ENCODE results near the gene NPS.

Gene NPS

DNA sequence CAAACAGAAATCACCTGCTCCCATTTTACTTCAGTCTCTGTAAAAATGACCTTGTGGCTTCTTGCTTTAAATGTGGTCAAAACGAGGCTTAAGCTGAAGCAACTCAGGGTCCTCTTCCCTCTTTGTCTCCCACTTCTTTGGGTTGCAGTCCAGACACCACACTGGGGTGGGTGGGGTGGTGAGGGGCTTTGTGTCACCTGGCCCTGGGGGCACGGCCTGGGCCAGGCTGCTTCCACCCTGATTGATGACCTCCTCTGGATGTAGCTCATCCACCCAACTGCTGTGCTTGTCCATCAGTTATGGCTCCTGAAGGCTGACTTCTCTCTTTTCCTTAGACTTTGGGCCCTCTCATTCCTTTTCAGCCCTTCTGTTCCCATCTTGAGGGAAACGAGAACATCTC, 26.8 kb upstream of the NPS start:
- Histone ChIP-seq H3K4me3 (ENCODE audit: low read depth, low read length) (no peak overlapping the region), H3K9me3 (ENCODE audit: control insufficient read depth, insufficient read depth, low read depth, low read length) (no peaks in the 10 kb centered on the region), H3K4me1 (ENCODE audit: control insufficient read depth, insufficient read depth, low read length) (no peaks in the 10 kb centered on the region), H3K27ac (ENCODE audit: extremely low read depth, low read depth, low read length) (no peak overlapping the region), H3K36me3 (ENCODE audit: control insufficient read depth in 2 of 2, insufficient read depth in 1 of 2, low read length in 2 of 2) (no peaks in the 10 kb centered on the region)
- ChIA-PET POLR2A (no interaction called here), CTCF (no interaction called here)
- TF ChIP-seq, protein P1, sequence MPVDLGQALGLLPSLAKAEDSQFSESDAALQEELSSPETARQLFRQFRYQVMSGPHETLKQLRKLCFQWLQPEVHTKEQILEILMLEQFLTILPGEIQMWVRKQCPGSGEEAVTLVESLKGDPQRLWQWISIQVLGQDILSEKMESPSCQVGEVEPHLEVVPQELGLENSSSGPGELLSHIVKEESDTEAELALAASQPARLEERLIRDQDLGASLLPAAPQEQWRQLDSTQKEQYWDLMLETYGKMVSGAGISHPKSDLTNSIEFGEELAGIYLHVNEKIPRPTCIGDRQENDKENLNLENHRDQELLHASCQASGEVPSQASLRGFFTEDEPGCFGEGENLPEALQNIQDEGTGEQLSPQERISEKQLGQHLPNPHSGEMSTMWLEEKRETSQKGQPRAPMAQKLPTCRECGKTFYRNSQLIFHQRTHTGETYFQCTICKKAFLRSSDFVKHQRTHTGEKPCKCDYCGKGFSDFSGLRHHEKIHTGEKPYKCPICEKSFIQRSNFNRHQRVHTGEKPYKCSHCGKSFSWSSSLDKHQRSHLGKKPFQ (tag by site-specific recombination; IDR thresholded peaks at IDR 0.05): no peak
- TF ChIP-seq ZNF544 (tag by site-specific recombination; IDR thresholded peaks at IDR 0.05) (no peak), ZNF184 (tag by site-specific recombination; IDR thresholded peaks at IDR 0.05) (no peak), ZXDB (tag by site-specific recombination; IDR thresholded peaks at IDR 0.05) (no peak), ZFP41 (tag by site-specific recombination; IDR thresholded peaks at IDR 0.05; ENCODE audit: borderline replicate concordance) (no peak), WT1 (tag by site-specific recombination; IDR thresholded peaks at IDR 0.05) (no peak), ZNF311 (tag by site-specific recombination; IDR thresholded peaks at IDR 0.05; ENCODE audit: borderline replicate concordance) (no peak), ZNF785 (tag by site-specific recombination; IDR thresholded peaks at IDR 0.05) (no peak), ZNF473 (tag by site-specific recombination; IDR thresholded peaks at IDR 0.05) (no peak), ZNF354C (tag by site-specific recombination; IDR thresholded peaks at IDR 0.05; ENCODE audit: borderline replicate concordance, low read depth) (no peak), ZNF302 (tag by site-specific recombination; IDR thresholded peaks at IDR 0.05; ENCODE audit: low read depth) (no peak), SETDB1 (IDR thresholded peaks at IDR 0.05; ENCODE audit: insufficient read length, low read length) (no peak), MZF1 (tag by site-specific recombination; IDR thresholded peaks at IDR 0.05; ENCODE audit: borderline replicate concordance) (no peak), ZNF777 (tag by site-specific recombination; IDR thresholded peaks at IDR 0.05; ENCODE audit: borderline replicate concordance) (no peak)
- TF ChIP-seq, protein P2, sequence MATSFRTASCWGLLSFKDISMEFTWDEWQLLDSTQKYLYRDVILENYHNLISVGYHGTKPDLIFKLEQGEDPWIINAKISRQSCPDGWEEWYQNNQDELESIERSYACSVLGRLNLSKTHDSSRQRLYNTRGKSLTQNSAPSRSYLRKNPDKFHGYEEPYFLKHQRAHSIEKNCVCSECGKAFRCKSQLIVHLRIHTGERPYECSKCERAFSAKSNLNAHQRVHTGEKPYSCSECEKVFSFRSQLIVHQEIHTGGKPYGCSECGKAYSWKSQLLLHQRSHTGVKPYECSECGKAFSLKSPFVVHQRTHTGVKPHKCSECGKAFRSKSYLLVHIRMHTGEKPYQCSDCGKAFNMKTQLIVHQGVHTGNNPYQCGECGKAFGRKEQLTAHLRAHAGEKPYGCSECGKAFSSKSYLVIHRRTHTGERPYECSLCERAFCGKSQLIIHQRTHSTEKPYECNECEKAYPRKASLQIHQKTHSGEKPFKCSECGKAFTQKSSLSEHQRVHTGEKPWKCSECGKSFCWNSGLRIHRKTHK (tag by site-specific recombination; IDR thresholded peaks at IDR 0.05): no peak

DNA sequence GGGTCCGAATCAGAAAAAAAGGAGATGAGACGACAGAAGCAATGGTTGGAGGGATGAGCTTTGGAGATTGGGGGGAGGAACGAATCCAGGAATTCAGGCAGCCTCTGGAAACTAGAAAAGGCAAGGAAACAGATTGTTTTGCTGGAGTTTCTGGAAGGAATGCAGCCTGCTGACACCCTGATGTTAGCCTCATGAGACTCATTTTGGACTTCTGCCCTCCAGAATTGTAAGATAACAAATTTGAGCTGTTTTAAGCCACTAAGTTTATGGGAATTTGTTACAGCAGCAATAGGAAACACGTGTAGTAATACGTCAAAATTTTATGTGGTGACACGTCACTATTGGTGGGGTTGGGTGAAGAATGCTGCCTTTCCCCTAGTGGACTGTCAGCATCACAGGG, 25.6 kb upstream of the NPS start:
- CTCF ChIA-PET: no interaction called here
- no peaks in the 10 kb centered on the region for H3K4me1 ChIP-seq (ENCODE audit: control insufficient read depth, insufficient read depth, low read length)
- TF ChIP-seq ZNF140 (tag by site-specific recombination; IDR thresholded peaks at IDR 0.05): no peak
- POLR2A ChIA-PET: no interaction called here
- no peaks in the 10 kb centered on the region for H3K9me3 ChIP-seq (ENCODE audit: control insufficient read depth, insufficient read depth, low read depth, low read length)
- H3K27ac ChIP-seq (ENCODE audit: extremely low read depth, low read depth, low read length): no peak overlapping the region
- no peak overlapping the region for H3K4me3 ChIP-seq (ENCODE audit: low read depth, low read length)
- no peaks in the 10 kb centered on the region for H3K36me3 ChIP-seq (ENCODE audit: control insufficient read depth in 2 of 2, insufficient read depth in 1 of 2, low read length in 2 of 2)

DNA sequence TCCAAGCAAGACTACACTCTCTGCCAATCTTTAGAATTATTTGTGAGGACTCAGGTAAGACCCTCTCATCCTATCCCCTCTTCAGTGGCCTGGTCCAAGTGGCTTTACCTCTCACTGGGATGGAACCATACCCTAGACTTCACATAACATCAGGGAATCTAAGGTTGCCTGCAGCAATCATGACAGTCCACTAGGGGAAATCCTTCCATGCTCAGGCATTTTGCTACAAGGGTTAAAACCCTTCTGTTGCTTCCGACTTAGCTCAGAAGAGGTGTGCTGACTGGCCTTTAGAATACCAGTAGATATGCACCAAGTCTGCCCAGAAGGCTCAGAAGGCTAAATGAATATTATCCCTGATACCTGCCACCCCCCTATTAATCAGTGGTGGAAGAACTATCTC, 24.9 kb upstream of the NPS start:
- no peak overlapping the region for H3K27ac ChIP-seq (ENCODE audit: extremely low read depth, low read depth, low read length)
- CTCF ChIA-PET: interaction anchor here (0.6 kb wide), 1 partner anchor 54 kb away, joined by 3 read pairs; no protein-coding TSS in a partner anchor
- POLR2A ChIA-PET: no interaction called here
- TF ChIP-seq ZNF701 (tag by site-specific recombination; IDR thresholded peaks at IDR 0.05): no peak
- TF ChIP-seq, protein P3, sequence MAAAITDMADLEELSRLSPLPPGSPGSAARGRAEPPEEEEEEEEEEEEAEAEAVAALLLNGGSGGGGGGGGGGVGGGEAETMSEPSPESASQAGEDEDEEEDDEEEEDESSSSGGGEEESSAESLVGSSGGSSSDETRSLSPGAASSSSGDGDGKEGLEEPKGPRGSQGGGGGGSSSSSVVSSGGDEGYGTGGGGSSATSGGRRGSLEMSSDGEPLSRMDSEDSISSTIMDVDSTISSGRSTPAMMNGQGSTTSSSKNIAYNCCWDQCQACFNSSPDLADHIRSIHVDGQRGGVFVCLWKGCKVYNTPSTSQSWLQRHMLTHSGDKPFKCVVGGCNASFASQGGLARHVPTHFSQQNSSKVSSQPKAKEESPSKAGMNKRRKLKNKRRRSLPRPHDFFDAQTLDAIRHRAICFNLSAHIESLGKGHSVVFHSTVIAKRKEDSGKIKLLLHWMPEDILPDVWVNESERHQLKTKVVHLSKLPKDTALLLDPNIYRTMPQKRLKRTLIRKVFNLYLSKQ (tag by site-specific recombination; IDR thresholded peaks at IDR 0.05; ENCODE audit: borderline replicate concordance): no peak
- no peak for TF ChIP-seq HOXC10 (CRISPR knock-in tag; IDR thresholded peaks at IDR 0.05)
- no peak for TF ChIP-seq MZF1 (tag by site-specific recombination; IDR thresholded peaks at IDR 0.05; ENCODE audit: borderline replicate concordance)
- TF ChIP-seq, protein P4, sequence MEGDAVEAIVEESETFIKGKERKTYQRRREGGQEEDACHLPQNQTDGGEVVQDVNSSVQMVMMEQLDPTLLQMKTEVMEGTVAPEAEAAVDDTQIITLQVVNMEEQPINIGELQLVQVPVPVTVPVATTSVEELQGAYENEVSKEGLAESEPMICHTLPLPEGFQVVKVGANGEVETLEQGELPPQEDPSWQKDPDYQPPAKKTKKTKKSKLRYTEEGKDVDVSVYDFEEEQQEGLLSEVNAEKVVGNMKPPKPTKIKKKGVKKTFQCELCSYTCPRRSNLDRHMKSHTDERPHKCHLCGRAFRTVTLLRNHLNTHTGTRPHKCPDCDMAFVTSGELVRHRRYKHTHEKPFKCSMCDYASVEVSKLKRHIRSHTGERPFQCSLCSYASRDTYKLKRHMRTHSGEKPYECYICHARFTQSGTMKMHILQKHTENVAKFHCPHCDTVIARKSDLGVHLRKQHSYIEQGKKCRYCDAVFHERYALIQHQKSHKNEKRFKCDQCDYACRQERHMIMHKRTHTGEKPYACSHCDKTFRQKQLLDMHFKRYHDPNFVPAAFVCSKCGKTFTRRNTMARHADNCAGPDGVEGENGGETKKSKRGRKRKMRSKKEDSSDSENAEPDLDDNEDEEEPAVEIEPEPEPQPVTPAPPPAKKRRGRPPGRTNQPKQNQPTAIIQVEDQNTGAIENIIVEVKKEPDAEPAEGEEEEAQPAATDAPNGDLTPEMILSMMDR (tag by site-specific recombination; IDR thresholded peaks at IDR 0.05): no peak
- TF ChIP-seq WT1 (tag by site-specific recombination; IDR thresholded peaks at IDR 0.05): no peak
- TF ChIP-seq, protein P2 (tag by site-specific recombination; IDR thresholded peaks at IDR 0.05): no peak
- no peak for TF ChIP-seq ZNF184 (tag by site-specific recombination; IDR thresholded peaks at IDR 0.05)
- no peak for TF ChIP-seq ZNF404 (tag by site-specific recombination; IDR thresholded peaks at IDR 0.05)

More for the DNA sequence above, 24.9 kb upstream of the NPS start:
- Histone ChIP-seq H3K36me3 (ENCODE audit: control insufficient read depth in 2 of 2, insufficient read depth in 1 of 2, low read length in 2 of 2) (no peaks in the 10 kb centered on the region), H3K4me3 (ENCODE audit: low read depth, low read length) (no peak overlapping the region), H3K4me1 (ENCODE audit: control insufficient read depth, insufficient read depth, low read length) (no peaks in the 10 kb centered on the region), H3K9me3 (ENCODE audit: control insufficient read depth, insufficient read depth, low read depth, low read length) (no peaks in the 10 kb centered on the region)

All from HEK293 (cell line).